D721Med (cell line): Measurements from ENCODE around the gene SNRNP70.
"Not testable (repeated sequence)": the region's sequence is repeated elsewhere in the genome, so short reads cannot be mapped to it uniquely, and the experiment has no call there.

ENCODE experiments used
- DNase-seq: peaks from one replicate; pipeline ENCODE4 v3.0.0; 2011; ENCODE audit warnings: low spot score; ENCODE audit not compliant: insufficient read length
- FAIRE-seq: peaks from 2 replicates; lab custom pipeline; 2011; peaks lifted over from hg19 to GRCh38; lab: Jason Lieb, UNC
- TF ChIP-seq, protein P1 (sequence below): IDR thresholded peaks from 2 replicates; pipeline ENCODE4 v1.5.1; 2012; ENCODE audit warnings: mild to moderate bottlenecking, control low read depth; ENCODE audit not compliant: insufficient read depth; ENCODE audit errors: missing control alignments

Gene SNRNP70

DNA sequence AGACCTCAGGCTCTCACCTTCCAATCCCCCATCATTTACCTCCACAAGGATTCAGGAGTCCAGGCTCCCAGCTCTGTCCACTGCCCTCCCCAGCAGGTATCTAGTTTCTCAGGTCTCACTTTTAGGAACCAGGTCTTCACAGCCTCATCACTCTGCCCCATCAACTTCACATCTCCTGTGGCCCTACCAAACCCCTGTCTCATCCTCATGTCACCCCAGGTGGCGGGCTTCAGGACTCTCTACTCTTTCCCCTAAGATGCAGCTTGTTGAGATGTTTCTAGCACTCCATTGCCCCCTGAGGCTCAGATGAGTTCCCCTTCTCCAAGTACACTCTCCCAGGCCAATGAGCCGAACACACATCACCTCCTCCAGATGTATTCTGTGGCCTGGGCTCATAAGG lies 35.6 kb downstream of the SNRNP70 start:
- DNase-seq (no peak), FAIRE-seq (no peak)
- TF ChIP-seq, protein P1, sequence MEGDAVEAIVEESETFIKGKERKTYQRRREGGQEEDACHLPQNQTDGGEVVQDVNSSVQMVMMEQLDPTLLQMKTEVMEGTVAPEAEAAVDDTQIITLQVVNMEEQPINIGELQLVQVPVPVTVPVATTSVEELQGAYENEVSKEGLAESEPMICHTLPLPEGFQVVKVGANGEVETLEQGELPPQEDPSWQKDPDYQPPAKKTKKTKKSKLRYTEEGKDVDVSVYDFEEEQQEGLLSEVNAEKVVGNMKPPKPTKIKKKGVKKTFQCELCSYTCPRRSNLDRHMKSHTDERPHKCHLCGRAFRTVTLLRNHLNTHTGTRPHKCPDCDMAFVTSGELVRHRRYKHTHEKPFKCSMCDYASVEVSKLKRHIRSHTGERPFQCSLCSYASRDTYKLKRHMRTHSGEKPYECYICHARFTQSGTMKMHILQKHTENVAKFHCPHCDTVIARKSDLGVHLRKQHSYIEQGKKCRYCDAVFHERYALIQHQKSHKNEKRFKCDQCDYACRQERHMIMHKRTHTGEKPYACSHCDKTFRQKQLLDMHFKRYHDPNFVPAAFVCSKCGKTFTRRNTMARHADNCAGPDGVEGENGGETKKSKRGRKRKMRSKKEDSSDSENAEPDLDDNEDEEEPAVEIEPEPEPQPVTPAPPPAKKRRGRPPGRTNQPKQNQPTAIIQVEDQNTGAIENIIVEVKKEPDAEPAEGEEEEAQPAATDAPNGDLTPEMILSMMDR: no peak

DNA sequence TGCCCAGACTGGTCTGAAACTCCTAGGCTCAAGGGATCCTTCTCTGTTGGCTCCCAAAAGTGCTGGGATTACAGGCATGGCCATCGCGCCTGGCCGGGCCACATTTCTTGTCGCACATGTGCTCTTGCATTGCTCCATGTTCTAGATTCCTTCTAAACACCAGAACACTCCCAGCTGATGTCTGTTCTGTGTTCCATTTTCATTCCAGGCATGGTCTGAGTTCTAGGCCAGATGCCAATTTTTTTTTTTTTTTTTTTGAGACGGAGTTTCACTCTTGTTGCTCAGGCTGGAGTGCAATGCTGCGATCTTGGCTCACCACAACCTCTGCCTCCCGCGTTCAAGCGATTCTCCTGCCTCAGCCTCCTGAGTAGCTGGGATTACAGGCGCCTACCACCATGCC lies 36.6 kb downstream of the SNRNP70 start:
- DNase-seq, FAIRE-seq: not testable (repeated sequence)

DNA sequence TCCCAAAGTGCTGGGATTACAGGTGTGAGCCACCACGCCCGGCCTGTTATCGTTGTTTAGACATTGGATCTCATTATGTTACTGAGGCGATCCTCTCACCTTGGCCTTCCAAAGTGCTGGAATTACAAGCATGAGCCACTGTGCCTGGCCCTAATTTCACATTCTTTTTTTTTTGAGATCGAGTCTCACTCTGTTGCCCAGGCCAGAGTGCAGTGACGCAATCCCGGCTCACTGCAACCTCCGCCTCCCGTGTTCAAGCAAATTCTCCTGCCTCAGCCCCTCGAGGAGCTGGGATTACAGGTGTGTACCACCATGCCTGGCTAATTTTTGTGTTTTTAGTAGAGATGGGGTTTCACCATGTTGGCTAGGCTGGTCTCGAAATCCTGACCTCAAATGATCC lies 38.0 kb downstream of the SNRNP70 start:
- DNase-seq: not testable (repeated sequence)

DNA sequence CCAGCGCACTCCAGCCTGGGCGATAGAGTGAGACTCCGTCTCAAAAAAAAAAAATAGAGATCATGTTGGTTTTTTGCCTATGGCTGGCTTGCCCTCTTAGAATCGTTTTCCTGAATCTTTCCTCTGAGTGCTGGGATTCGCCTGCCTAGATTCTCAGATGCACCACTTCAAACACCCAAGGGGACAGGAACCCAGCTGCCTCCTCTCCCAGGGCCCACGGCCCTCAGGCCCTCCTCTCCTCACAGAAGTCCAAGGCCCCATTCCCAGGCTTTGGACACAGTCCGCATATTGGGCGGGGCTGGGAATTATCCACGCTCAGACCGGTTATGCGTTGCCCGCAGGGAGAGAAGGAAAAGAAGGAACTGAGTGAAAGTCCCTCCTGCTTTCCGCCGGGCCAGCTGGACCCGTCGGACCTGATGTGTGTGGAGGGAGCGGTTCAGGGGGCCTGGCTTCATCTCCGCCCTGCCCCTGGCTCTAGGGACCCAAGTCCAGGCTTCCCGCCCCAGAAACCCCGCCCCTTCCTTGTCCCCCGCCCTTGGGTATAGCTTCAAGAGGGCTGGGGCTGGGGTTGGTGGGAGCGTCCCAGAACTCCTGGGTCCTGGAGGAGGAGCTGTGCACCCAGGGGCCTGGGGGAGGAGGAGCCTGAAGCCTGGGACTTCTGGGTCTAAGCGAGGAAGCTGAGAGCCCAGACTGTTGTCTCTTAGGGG lies 39.9 kb downstream of the SNRNP70 start:
- TF ChIP-seq, protein P1: no peak
- DNase-seq (no peak), FAIRE-seq (no peak)

More for the DNA sequence above, 38.0 kb downstream of the SNRNP70 start:
- not testable (repeated sequence) for FAIRE-seq

DNA sequence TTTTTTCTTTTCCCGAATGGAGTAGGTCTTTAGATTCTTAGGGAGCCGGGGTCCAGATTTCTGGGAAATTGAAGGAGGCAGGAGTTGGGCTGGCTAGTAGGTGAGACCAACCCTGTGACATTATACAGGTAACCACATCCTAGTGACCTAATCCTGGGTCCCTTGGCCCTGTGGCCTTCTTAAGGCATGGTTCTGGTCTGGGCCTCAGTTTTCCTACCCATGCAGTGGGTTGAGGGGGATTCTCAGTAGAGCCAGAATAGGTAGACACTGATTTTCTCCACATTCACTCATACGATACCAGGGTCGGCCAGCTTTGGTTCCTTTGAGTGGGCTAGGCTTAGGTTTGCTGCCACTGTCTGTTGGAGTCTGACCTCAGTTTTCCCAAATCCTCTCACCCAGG lies 41.3 kb downstream of the SNRNP70 start:
- no peak for FAIRE-seq
- DNase-seq: no peak
- TF ChIP-seq, protein P1: no peak

DNA sequence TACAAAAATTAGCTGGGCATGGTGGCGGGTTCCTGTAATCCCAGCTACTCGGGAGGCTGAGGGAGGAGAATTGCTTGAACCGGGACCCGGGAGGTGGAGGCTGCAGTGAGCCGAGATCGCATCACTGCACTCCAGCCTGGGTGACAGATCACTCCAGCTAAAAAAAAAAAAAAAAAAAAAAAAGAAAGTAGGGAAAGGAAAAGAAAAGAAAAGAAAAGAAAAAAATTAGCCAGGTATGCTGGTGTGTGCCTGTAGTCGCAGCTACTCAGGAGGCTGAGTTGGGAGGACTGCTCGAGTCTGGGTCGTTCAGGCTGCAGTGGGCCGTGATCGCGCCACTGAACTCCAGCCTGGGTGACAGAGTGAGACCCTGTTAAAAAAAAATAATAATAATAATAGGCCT lies 42.0 kb downstream of the SNRNP70 start:
- not testable (repeated sequence) for FAIRE-seq, DNase-seq

DNA sequence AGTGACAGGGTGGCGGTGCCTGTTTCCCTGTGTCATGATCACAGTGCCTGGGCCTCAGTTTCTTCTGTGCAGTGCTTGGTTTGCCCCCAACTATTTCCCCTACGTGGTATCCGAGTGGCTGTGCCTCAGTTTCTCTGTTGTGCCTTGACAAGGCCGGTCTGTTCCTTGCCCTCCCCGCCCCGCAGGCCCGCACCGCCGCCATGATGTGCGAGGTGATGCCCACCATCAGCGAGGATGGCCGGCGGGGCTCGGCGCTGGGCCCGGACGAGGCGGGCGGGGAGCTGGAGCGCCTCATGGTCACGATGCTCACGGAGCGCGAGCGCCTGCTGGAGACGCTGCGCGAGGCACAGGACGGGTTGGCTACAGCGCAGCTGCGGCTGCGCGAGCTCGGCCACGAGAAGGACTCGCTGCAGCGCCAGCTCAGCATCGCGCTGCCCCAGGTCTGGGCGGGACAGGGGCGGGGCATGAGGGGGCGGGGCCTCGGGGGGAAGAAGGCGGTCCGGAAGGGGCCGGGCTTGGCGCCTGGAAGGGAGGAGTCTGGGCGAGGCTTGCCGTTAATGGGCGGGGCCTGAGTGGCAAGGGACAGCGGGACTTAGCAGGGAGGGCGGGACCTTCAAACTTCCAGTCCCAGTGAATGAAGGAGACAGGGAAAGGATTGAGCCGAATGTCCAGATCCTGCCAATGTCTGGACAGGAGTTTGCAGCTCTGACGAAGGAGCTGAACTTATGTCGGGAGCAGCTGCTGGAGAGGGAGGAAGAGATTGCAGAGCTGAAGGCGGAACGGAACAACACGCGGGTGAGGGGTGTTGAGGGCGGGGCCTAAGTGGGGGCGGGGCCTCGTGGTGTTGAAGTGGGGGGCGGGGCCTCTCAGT lies 42.7 kb downstream of the SNRNP70 start:
- TF ChIP-seq, protein P1: no peak
- FAIRE-seq (no peak), DNase-seq (peak; percentile 94)

DNA sequence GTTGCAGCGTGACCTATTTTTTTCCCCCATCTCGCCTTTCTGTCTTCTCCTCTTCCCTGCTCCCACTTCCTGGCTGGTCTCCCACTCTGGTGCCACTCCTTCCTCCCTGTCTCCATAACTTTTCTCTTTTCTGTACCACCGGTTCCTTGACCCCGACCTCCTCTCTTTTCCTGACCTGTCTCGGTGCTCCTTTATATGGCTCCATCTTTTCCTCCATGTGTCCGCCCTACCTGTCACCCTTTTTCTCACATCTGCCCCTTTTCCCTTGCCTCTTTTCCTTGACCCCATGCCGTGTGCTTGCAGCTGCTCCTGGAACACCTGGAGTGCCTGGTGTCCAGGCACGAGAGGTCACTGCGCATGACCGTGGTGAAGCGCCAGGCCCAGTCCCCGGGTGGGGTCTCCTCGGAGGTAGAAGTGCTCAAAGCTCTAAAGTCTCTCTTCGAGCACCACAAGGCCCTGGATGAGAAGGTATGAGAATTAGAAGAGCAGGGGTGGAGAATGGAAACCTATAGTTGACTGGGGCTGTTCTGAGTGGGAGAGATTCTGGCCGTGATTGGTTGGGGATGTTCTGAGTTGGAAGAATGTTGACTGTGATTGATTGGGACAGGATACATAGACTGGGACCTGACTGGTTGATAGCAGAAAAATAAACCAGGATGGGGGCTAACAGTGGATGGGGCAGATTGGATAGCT lies 43.4 kb downstream of the SNRNP70 start:
- TF ChIP-seq, protein P1: no peak
- no peak for DNase-seq
- no peak for FAIRE-seq
